Smooth muscle cell (in vitro differentiated cells): ENCODE measurements around the gene YPEL4. TPM values are rescaled to one million over a fixed set of nuclear protein-coding genes. Genes with fewer than 3 reads are reported as not detected.

Source experiments
- DNase-seq: peaks from one replicate; lab custom pipeline; 2025; ENCODE audit not compliant: unreplicated experiment; lab: John Stamatoyannopoulos, UW
- H2AFZ ChIP-seq: fragments of 200-600 bp; sonication (generic); 2 replicates; pipeline ENCODE4 v1.6.0; 2016; ENCODE audit warnings: antibody characterized with exemption, low read depth, mild to moderate bottlenecking
- H3F3A ChIP-seq: fragments of 200-600 bp; sonication (generic); 2 replicates; pipeline ENCODE4 v1.6.0; 2017; ENCODE audit warnings: antibody characterized with exemption, low read depth
- H3K27ac ChIP-seq: fragments of 200-600 bp; sonication (generic); 2 replicates; pipeline ENCODE4 v1.5.1; 2016; ENCODE audit warnings: low read depth, mild to moderate bottlenecking
- H3K27me3 ChIP-seq: fragments of 200-600 bp; sonication (generic); 2 replicates; pipeline ENCODE4 v1.6.1; 2016; ENCODE audit warnings: low read depth, mild to moderate bottlenecking
- H3K36me3 ChIP-seq: fragments of 200-600 bp; sonication (generic); 2 replicates; pipeline ENCODE4 v1.5.1; 2016; ENCODE audit warnings: low read depth
- H3K4me1 ChIP-seq: fragments of 200-600 bp; sonication (generic); 2 replicates; pipeline ENCODE4 v1.5.1; 2016; ENCODE audit warnings: low read depth
- H3K4me2 ChIP-seq: fragments of 200-600 bp; sonication (generic); 2 replicates; pipeline ENCODE4 v1.6.0; 2016; ENCODE audit warnings: mild to moderate bottlenecking
- H3K4me3 ChIP-seq: fragments of 200-600 bp; sonication (generic); 2 replicates; pipeline ENCODE4 v1.5.1; 2016; ENCODE audit warnings: mild to moderate bottlenecking
- H3K79me2 ChIP-seq: fragments of 200-600 bp; sonication (generic); 2 replicates; pipeline ENCODE4 v1.6.0; 2016; ENCODE audit warnings: low read depth, mild to moderate bottlenecking
- H3K9ac ChIP-seq: fragments of 200-600 bp; sonication (generic); 2 replicates; pipeline ENCODE4 v1.6.0; 2016; ENCODE audit warnings: low read depth
- H3K9me3 ChIP-seq: fragments of 200-600 bp; sonication (generic); replicated peaks from 2 replicates; pipeline ENCODE4 v1.5.1; 2016; ENCODE audit warnings: low read depth
- H4K20me1 ChIP-seq: fragments of 200-600 bp; sonication (generic); 2 replicates; pipeline ENCODE4 v1.6.0; 2016; ENCODE audit warnings: low read depth
- CTCF ChIP-seq: fragments of 200-600 bp; sonication (generic); IDR thresholded peaks from 2 replicates; pipeline ENCODE4 v1.5.1; 2017; ENCODE audit warnings: borderline replicate concordance, mild to moderate bottlenecking, antibody characterized with exemption; ENCODE audit not compliant: insufficient read depth, poor library complexity, severe bottlenecking
- WGBS: methylation state at CpG from one replicate; pipeline ENCODE4 v1.1.7; 2016; ENCODE audit warnings: low lambda C conversion rate; 5-methylcytosine and 5-hydroxymethylcytosine counted together
- polyA plus RNA-seq: library from polyadenylated mRNA; unstranded; fragments of >200 nt; fragmentation: Nextera tagmentation; extraction: Ambion mirVana; gene quantifications from 2 replicates; pipeline ENCODE4 v1.2.1, GENCODE V29; 2016
- total RNA-seq: library from RNA; depleted of rRNA; stranded (reverse); fragments of >200 nt; gene quantifications from 2 replicates; pipeline ENCODE4 v1.2.3, GENCODE V29; 2014

The YPEL4 gene
- total and polyA plus RNA-seq, 2 experiments from 2014 or later, result 2.0 to 2.5 TPM

DNA sequence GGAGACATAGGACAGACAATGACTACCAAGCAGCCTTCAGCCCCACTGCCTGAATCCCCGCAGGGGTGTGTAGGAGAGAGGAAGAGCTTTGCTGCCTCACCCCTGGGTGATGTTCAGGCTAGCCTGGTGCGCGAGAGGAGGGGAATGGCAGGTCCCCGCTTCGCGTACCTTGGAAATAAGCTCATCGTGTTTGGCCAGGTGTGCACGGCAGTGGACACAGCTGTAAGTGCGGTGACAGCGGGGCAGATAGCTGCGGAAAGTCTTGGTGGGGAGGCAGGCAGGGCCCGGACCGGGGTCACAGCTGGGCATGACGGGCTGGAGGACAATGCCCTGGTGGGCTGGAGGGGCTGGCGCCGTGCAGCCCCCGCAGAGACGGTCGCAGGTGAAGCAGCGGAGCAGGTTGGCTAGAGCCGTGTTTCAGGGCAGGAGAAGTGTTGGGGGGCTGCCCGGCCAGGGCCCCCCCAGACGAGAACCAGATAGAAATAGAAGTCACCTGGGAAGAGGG, 2.9 kb downstream of the YPEL4 start:
- Histone ChIP-seq H3K4me2 (peak overlapping the region; percentile 98), H3F3A (peaks cover 15% of the 10 kb centered on the region), H3K36me3 (no peaks in the 10 kb centered on the region), H3K4me3 (no peak overlapping the region), H3K9me3 (no peaks in the 10 kb centered on the region), H3K27ac (no peak overlapping the region), H2AFZ (no peak overlapping the region), H3K79me2 (no peaks in the 10 kb centered on the region), H3K27me3 (no peaks in the 10 kb centered on the region), H4K20me1 (peaks cover 66% of the 10 kb centered on the region), H3K4me1 (peaks cover 43% of the 10 kb centered on the region), H3K9ac (no peak overlapping the region)
- no peak for TF ChIP-seq CTCF
- no peak for DNase-seq
- 13% methylated on average over 22 of the region's 23 CpGs for WGBS

GRCh38 chr11:57646194-57646798, 3.4 kb downstream of the YPEL4 start:
- peaks cover 47% of the 10 kb centered on the region for H3K4me1 ChIP-seq
- peak overlapping the region; percentile 98 for H3K4me2 ChIP-seq
- no peaks in the 10 kb centered on the region for H3K36me3 ChIP-seq
- DNase-seq, result no peak
- H3K79me2 ChIP-seq, result no peaks in the 10 kb centered on the region
- no peak overlapping the region for H3K9ac ChIP-seq
- H4K20me1 ChIP-seq, result peaks cover 71% of the 10 kb centered on the region
- H3K27me3 ChIP-seq, result no peaks in the 10 kb centered on the region
- TF ChIP-seq CTCF, result no peak
- no peak overlapping the region for H2AFZ ChIP-seq
- WGBS, result 59% methylated on average over 10 of the region's 10 CpGs
- H3F3A ChIP-seq, result peaks cover 15% of the 10 kb centered on the region
- H3K9me3 ChIP-seq, result no peaks in the 10 kb centered on the region
- H3K27ac ChIP-seq, result no peak overlapping the region
- H3K4me3 ChIP-seq, result no peak overlapping the region

GRCh38 chr11:57645689-57646085, 4.0 kb downstream of the YPEL4 start:
- Histone ChIP-seq H3K4me2 (no peak overlapping the region), H3K27ac (no peak overlapping the region), H3K4me1 (peaks cover 54% of the 10 kb centered on the region), H4K20me1 (peaks cover 78% of the 10 kb centered on the region), H3K4me3 (no peak overlapping the region), H3K9me3 (no peaks in the 10 kb centered on the region), H2AFZ (no peak overlapping the region), H3K9ac (no peak overlapping the region), H3K36me3 (no peaks in the 10 kb centered on the region), H3F3A (peaks cover 15% of the 10 kb centered on the region), H3K79me2 (no peaks in the 10 kb centered on the region), H3K27me3 (no peaks in the 10 kb centered on the region)
- DNase-seq, result no peak
- no peak for TF ChIP-seq CTCF
- 50% methylated on average over 5 of the region's 5 CpGs for WGBS
